Left lung (tissue), 10 donors: ENCODE data around the gene PRSS8. TPM values are rescaled to one million over a fixed set of nuclear protein-coding genes. Genes with fewer than 3 reads are reported as not detected.
"Not testable (repeated sequence)": the region's sequence is repeated elsewhere in the genome, so short reads cannot be mapped to it uniquely, and the experiment has no call there.

ENCODE experiments used
- ATAC-seq: fragments of 200-7000 bp; cut with Tn5 transposase; one replicate; pipeline ENCODE4 v1.9.1; 2020; ENCODE audit warnings: moderate library complexity
- DNase-seq, 4 donors: peaks; one replicate each; pipeline ENCODE4 v3.0.0-alpha.2; 2013 to 2020
- H3K27ac ChIP-seq, 2 donors: fragments of 200-600 bp; sonication (generic) in 1 of 2; one replicate each; pipeline versions ENCODE4 v1.5.0 to v1.8.0; 2020 to 2021
- H3K27me3 ChIP-seq, 2 donors: fragments of 200-600 bp; sonication (generic) in 1 of 2; one replicate each; pipeline versions ENCODE4 v1.5.0 to v1.8.0; 2020 to 2021
- H3K36me3 ChIP-seq, 2 donors: fragments of 200-600 bp; sonication (generic) in 1 of 2; one replicate each; pipeline versions ENCODE4 v1.5.0 to v1.8.0; 2020 to 2021
- H3K4me1 ChIP-seq, 2 donors: fragments of 200-600 bp; one replicate each; pipeline ENCODE4 v1.8.0; 2021
- H3K4me3 ChIP-seq, 2 donors: fragments of 200-600 bp; sonication (generic) in 1 of 2; one replicate each; pipeline versions ENCODE4 v1.5.0 to v1.8.0; 2020 to 2021; ENCODE audit warnings: mild to moderate bottlenecking in 1 of 2
- H3K9me3 ChIP-seq, 2 donors: fragments of 200-600 bp; sonication (generic) in 1 of 2; one replicate each; pipeline versions ENCODE4 v1.5.0 to v1.8.0; 2020 to 2021
- CTCF ChIP-seq, 2 donors: fragments of 200-600 bp; sonication (generic) in 1 of 2; IDR thresholded peaks; one replicate each; pipeline versions ENCODE4 v1.5.0 to v1.8.0; 2021; ENCODE audit warnings: antibody characterized with exemption in 2 of 2
- intact Hi-C, 2 donors: fragments of 100-400 bp; cut with DNase I; formaldehyde crosslinking; loops; one replicate each; pipeline versions ENCODE4 v1.11.2 to v1.14.2; 2022
- polyA plus RNA-seq, 6 donors: library from polyadenylated mRNA; unstranded; fragments of 120-200 nt; gene quantifications; one replicate each; pipeline ENCODE4 v1.2.1, GENCODE V29; 2013; ENCODE audit not compliant: insufficient read length in 6 of 6
- total RNA-seq, 2 donors: library from RNA; stranded (reverse); fragmentation: NEBNext Ultra II Directional; extraction: Animal tissue kit (Norgen Biotek cat#: 25700); gene quantifications; one replicate each; pipeline ENCODE4 v1.2.1, GENCODE V29; 2021
- donor health status: DM: no; HTN: yes; CAD: no.
- donor health status: DM: no; HTN: no; CAD: no.

The PRSS8 gene
- total and polyA plus RNA-seq, 8 donors, result 61.2 to 129 (median 107) TPM

GRCh38 chr16:31168848-31169247 lies 33.3 kb upstream of the PRSS8 start:
- DNase-seq (no peak), ATAC-seq (no peak)
- no peaks in the 10 kb centered on the region for H3K36me3 ChIP-seq
- no peak overlapping the region for H3K27ac ChIP-seq
- no peaks in the 10 kb centered on the region for H3K9me3 ChIP-seq
- no peaks in the 10 kb centered on the region for H3K27me3 ChIP-seq
- no peak overlapping the region for H3K4me3 ChIP-seq
- TF ChIP-seq CTCF (IDR thresholded peaks at IDR 0.05), result no peak
- intact Hi-C loops, result no loop called here
- H3K4me1 ChIP-seq, result no peaks in the 10 kb centered on the region

- Histone ChIP-seq H3K27ac (no peak overlapping the region), H3K9me3 (no peaks in the 10 kb centered on the region), H3K4me3 (no peak overlapping the region), H3K4me1 (no peaks in the 10 kb centered on the region), H3K36me3 (no peaks in the 10 kb centered on the region), H3K27me3 (no peaks in the 10 kb centered on the region)
- TF ChIP-seq CTCF (IDR thresholded peaks at IDR 0.05), result no peak
- no peak for DNase-seq
- no peak for ATAC-seq
- intact Hi-C loops, result no loop called here
Measured at GRCh38 chr16:31167315-31167714, 31.8 kb upstream of the PRSS8 start.

- intact Hi-C loops, result loop anchor here in 1 of 2 donors (10.0 kb wide), 1 partner anchor 82 kb away; the partner anchor contains the start of genes ZNF646 and ZNF668
- H3K4me3 ChIP-seq, result no peak overlapping the region
- DNase-seq, result peak in 2 of 4 donors; percentile 53 to 84
- no peaks in the 10 kb centered on the region for H3K36me3 ChIP-seq
- peak; percentile 81 for ATAC-seq
- no peaks in the 10 kb centered on the region for H3K27me3 ChIP-seq
- no peaks in the 10 kb centered on the region for H3K9me3 ChIP-seq
- no peak overlapping the region for H3K27ac ChIP-seq
- TF ChIP-seq CTCF (IDR thresholded peaks at IDR 0.05), result no peak
- H3K4me1 ChIP-seq, result peaks cover 0 to 9% of the 10 kb centered on the region in 2 donors
Measured at GRCh38 chr16:31157136-31157535, 21.6 kb upstream of the PRSS8 start.

- Histone ChIP-seq H3K4me1 (peaks cover 0 to 19% of the 10 kb centered on the region in 2 donors), H3K27me3 (peaks cover 0 to 21% of the 10 kb centered on the region in 2 donors)
- not testable (repeated sequence) for H3K4me3 ChIP-seq, DNase-seq, ATAC-seq, H3K9me3 ChIP-seq, H3K27ac ChIP-seq, H3K36me3 ChIP-seq
- intact Hi-C loops, result loop anchor here in 1 of 2 donors (10.0 kb wide), 1 partner anchor 76 kb away; the partner anchor contains the start of genes ZNF646 and ZNF668
Measured at GRCh38 chr16:31150976-31151375, 15.4 kb upstream of the PRSS8 start.

- Histone ChIP-seq H3K27me3 (peaks cover 0 to 21% of the 10 kb centered on the region in 2 donors), H3K36me3 (no peaks in the 10 kb centered on the region), H3K4me1 (peaks cover 0 to 19% of the 10 kb centered on the region in 2 donors), H3K9me3 (no peaks in the 10 kb centered on the region), H3K4me3 (no peak within 1 kb of the TSS), H3K27ac (no peak within 1 kb of the TSS)
- no peak for TF ChIP-seq CTCF (IDR thresholded peaks at IDR 0.05)
- ATAC-seq (no peak), DNase-seq (no peak)
- intact Hi-C loops, result loop anchor here in 1 of 2 donors (10.0 kb wide), 1 partner anchor 75 kb away; the partner anchor contains the start of genes ZNF646 and ZNF668
Measured at GRCh38 chr16:31149894-31150890, 14.7 kb upstream of the PRSS8 start, which contains the start of gene PRSS36. PRSS36 (minus strand) TSS chr16:31150066; CDS start chr16:31150035, 31 bp downstream.
